HepG2 (cell line): Measurements from ENCODE around the gene SMYD4. TPM values are rescaled to one million over a fixed set of nuclear protein-coding genes. Genes with fewer than 3 reads are reported as not detected.

Experiments
- ATAC-seq: fragments of 200-7000 bp; cut with Tn5 transposase; 3 replicates; pipeline ENCODE4 v1.9.1; 2020; ENCODE audit warnings: mild to moderate bottlenecking, moderate library complexity
- BruUV-seq: library from RNA; stranded (reverse); fragments of 400-500 nt; replicated peaks from 2 replicates; lab custom pipeline; 2021; lab: Mats Ljungman, UMichigan
- CTCF ChIA-PET: fragments of 300-600 bp; formaldehyde crosslinking; extraction: SDS; loops from one replicate; lab custom pipeline; 2021; ENCODE audit warnings: low total read pairs, inconsistent platforms, low intra/inter-chr PET ratio; lab: Yijun Ruan, JAX
- POLR2A ChIA-PET: fragments of 350-600 bp; sonication (Branson Sonifier 250); formaldehyde crosslinking; loops from one replicate; lab custom pipeline; 2020; ENCODE audit warnings: antibody characterized with exemption, inconsistent platforms; lab: Yijun Ruan, JAX
- DNase-seq: peaks from one replicate; pipeline ENCODE4 v3.0.0-alpha.2; 2015; ENCODE audit warnings: low spot score
- FAIRE-seq: peaks from 3 replicates; lab custom pipeline; 2011; peaks lifted over from hg19 to GRCh38; lab: Jason Lieb, UNC
- H2AFZ ChIP-seq: one replicate; pipeline ENCODE4 v1.6.1; 2011; ENCODE audit warnings: low read length, inconsistent platforms
- H3K27ac ChIP-seq: fragments of 300-600 bp; 3 replicates; pipeline ENCODE4 v1.8.0; 2011; ENCODE audit warnings: mixed run types, mild to moderate bottlenecking, mixed read lengths, low read length, inconsistent platforms; ENCODE audit not compliant: insufficient read depth; ENCODE audit errors: extremely low read length
- H3K27me3 ChIP-seq, 2 experiments: fragments of 200-600 bp in 1 of 2; 2 replicates in 1 of 2; 3 replicates in 1 of 2; pipeline versions ENCODE4 v1.6.0 to v1.8.0; 2011; ENCODE audit warnings: low read length in 2 of 2, mild to moderate bottlenecking in 2 of 2, moderate library complexity in 2 of 2, inconsistent platforms in 1 of 2; ENCODE audit not compliant: insufficient read depth in 2 of 2, control insufficient read depth in 1 of 2
- H3K36me3 ChIP-seq, 2 experiments: fragments of 200-600 bp in 1 of 2; replicated peaks in 1 of 2; 2 replicates in 1 of 2; 3 replicates in 1 of 2; pipeline versions ENCODE4 v1.5.1 to v1.8.0; 2011; ENCODE audit warnings: low read length in 2 of 2, inconsistent platforms in 1 of 2; ENCODE audit not compliant: insufficient read depth in 2 of 2, control insufficient read depth in 1 of 2
- H3K4me1 ChIP-seq: 2 replicates; pipeline ENCODE4 v1.5.1; 2012; ENCODE audit warnings: low read length, inconsistent platforms; ENCODE audit not compliant: insufficient read depth
- H3K4me2 ChIP-seq: 2 replicates; pipeline ENCODE4 v1.6.0; 2011; ENCODE audit warnings: low read depth, low read length, inconsistent platforms
- H3K4me3 ChIP-seq, 3 experiments: fragments of 200-600 bp in 1 of 3; sonication (generic), shearing (Covaris generic) in 1 of 3; replicated peaks in 1 of 3; 2 replicates each; pipeline ENCODE4 v1.5.1; 2011 to 2016; ENCODE audit warnings: low read length in 3 of 3, inconsistent platforms in 2 of 3, low read depth in 2 of 3, mild to moderate bottlenecking in 2 of 3, control low read depth in 1 of 3, mixed read lengths in 1 of 3; ENCODE audit not compliant: insufficient read depth in 1 of 3
- H3K79me2 ChIP-seq: one replicate; pipeline ENCODE4 v1.6.1; 2011; ENCODE audit warnings: low read length, inconsistent platforms; ENCODE audit not compliant: insufficient read depth
- H3K9ac ChIP-seq: 2 replicates; pipeline ENCODE4 v1.6.0; 2011; ENCODE audit warnings: mild to moderate bottlenecking, low read depth, low read length, inconsistent platforms; ENCODE audit not compliant: insufficient read depth
- H3K9me3 ChIP-seq: 2 replicates; pipeline ENCODE4 v1.5.1; 2012; ENCODE audit warnings: mild to moderate bottlenecking, low read length
- H4K20me1 ChIP-seq: 2 replicates; pipeline ENCODE4 v1.6.0; 2011; ENCODE audit warnings: inconsistent platforms, mild to moderate bottlenecking, low read length, moderate library complexity; ENCODE audit not compliant: insufficient read depth
- AHR ChIP-seq: IDR thresholded peaks from 2 replicates; pipeline ENCODE4 v1.6.1; 2018; ENCODE audit warnings: missing genetic modification reagents, missing compliant biosample characterization
- ARNT ChIP-seq: fragments of 450-650 bp; IDR thresholded peaks from 2 replicates; pipeline ENCODE4 v1.6.1; 2017
- MXI1 ChIP-seq: IDR thresholded peaks from 3 replicates; pipeline ENCODE4 v1.6.1; 2012; ENCODE audit warnings: low read depth, low read length, inconsistent platforms, borderline replicate concordance
- POGZ ChIP-seq: sonication (generic); formaldehyde crosslinking; IDR thresholded peaks from 2 replicates; pipeline ENCODE4 v1.4.0; 2020; ENCODE audit warnings: mild to moderate bottlenecking, missing genetic modification reagents
- REXO4 ChIP-seq: sonication (generic); formaldehyde crosslinking; IDR thresholded peaks from 2 replicates; pipeline ENCODE4 v1.8.0; 2022; ENCODE audit warnings: missing genetic modification reagents, mild to moderate bottlenecking, borderline replicate concordance
- SALL2 ChIP-seq: sonication (generic); formaldehyde crosslinking; IDR thresholded peaks from 2 replicates; pipeline ENCODE4 v1.8.1; 2023; ENCODE audit warnings: mild to moderate bottlenecking, missing genetic modification reagents, inconsistent platforms
- SMARCC2 ChIP-seq: fragments of 450-650 bp; IDR thresholded peaks from 2 replicates; pipeline ENCODE4 v1.6.1; 2017; ENCODE audit warnings: antibody characterized with exemption, mild to moderate bottlenecking
- STAT5B ChIP-seq: sonication (generic); formaldehyde crosslinking; IDR thresholded peaks from 2 replicates; pipeline ENCODE4 v1.4.0; 2020; ENCODE audit warnings: missing genetic modification reagents
- ZNF224 ChIP-seq: sonication (generic); formaldehyde crosslinking; IDR thresholded peaks from 2 replicates; pipeline ENCODE4 v1.5.0; 2020; ENCODE audit warnings: mild to moderate bottlenecking, missing genetic modification reagents
- ZNF281 ChIP-seq: sonication (generic); formaldehyde crosslinking; IDR thresholded peaks from 2 replicates; pipeline ENCODE4 v1.4.0; 2020; ENCODE audit warnings: missing genetic modification reagents, borderline replicate concordance
- WGBS: methylation state at CpG from one replicate; pipeline ENCODE4 v1.1.6; 2017; ENCODE audit warnings: low lambda C conversion rate; 5-methylcytosine and 5-hydroxymethylcytosine counted together
- in situ Hi-C: cut with HindIII; loops from 2 replicates; pipeline ENCODE4 v1.10.0; 2017; ENCODE audit warnings: low pct_unique_long_range_greater_than_20kb; ENCODE audit not compliant: extremely low pct_ligation_motif_present
- intact Hi-C: fragments of 100-400 bp; cut with micrococcal nuclease; formaldehyde crosslinking; loops from one replicate; pipeline ENCODE4 v1.10.0; 2022; ENCODE audit not compliant: unreplicated experiment
- polyA plus RNA-seq, 8 experiments: library from polyadenylated mRNA; depleted of rRNA in 3 of 8; stranded (reverse) in 7 of 8; unstranded in 1 of 8; fragments of >200 nt; fragmentation: Illumina TruSeq in 4 of 8; extraction: Trizol in 4 of 8; gene quantifications; 2 replicates each; pipeline versions ENCODE4 v1.2.1 to v1.2.3, GENCODE V29; 2011 to 2016; ENCODE audit warnings: low read depth in 4 of 8, missing spikeins in 1 of 8, mixed read lengths in 1 of 8; ENCODE audit not compliant: insufficient read depth in 1 of 8
- total RNA-seq, 5 experiments: library from RNA; depleted of rRNA; stranded (reverse); fragments of >200 nt; fragmentation: Illumina TruSeq; extraction: Trizol; gene quantifications; 2 replicates each; pipeline ENCODE4 v1.2.3, GENCODE V29; 2016; ENCODE audit warnings: low read depth in 1 of 5
- TF ChIP-seq, protein P1 (sequence below): sonication (generic); formaldehyde crosslinking; IDR thresholded peaks from 2 replicates; pipeline ENCODE4 v1.4.0; 2020; ENCODE audit warnings: mild to moderate bottlenecking, missing genetic modification reagents

SMYD4 gene
- total and polyA plus RNA-seq, 2 of the 13 experiments (the other 11 are each of a cell fraction or from before 2014, with no cell fraction given) = 7.4 to 11.3 TPM

- FAIRE-seq (no peak), DNase-seq (no peak), ATAC-seq (no peak)
- Histone ChIP-seq H3K27ac (no peak overlapping the region), H3K36me3 (0 out of 5 replicates have a peak, but pooled peaks cover 0 to 5% of the 10 kb centered on the region in 2 experiments), H4K20me1 (peaks cover 4% of the 10 kb centered on the region; the same call in 1 of the 2 replicates), H3K4me1 (peaks cover 46% of the 10 kb centered on the region), H3K27me3 (no peaks in the 10 kb centered on the region), H2AFZ (no peak overlapping the region), H3K4me3 (no peak overlapping the region), H3K4me2 (no peak overlapping the region), H3K9ac (no peak overlapping the region), H3K9me3 (no peaks in the 10 kb centered on the region), H3K79me2 (peaks cover 9% of the 10 kb centered on the region)
- CTCF ChIA-PET = no interaction called here
- in situ Hi-C loops (no loop called here), intact Hi-C loops (no loop called here)
- no peak for TF ChIP-seq ARNT
- TF ChIP-seq POGZ (CRISPR knock-in tag) = no peak
- no peak for TF ChIP-seq ZNF281 (CRISPR knock-in tag)
- no peak for TF ChIP-seq AHR (CRISPR knock-in tag)
- TF ChIP-seq ZNF224 (CRISPR knock-in tag) = no peak
- TF ChIP-seq REXO4 (CRISPR knock-in tag) = no peak
- TF ChIP-seq SMARCC2 = no peak
- no peak for TF ChIP-seq STAT5B (CRISPR knock-in tag)
- TF ChIP-seq MXI1 = no peak
- TF ChIP-seq, protein P1, sequence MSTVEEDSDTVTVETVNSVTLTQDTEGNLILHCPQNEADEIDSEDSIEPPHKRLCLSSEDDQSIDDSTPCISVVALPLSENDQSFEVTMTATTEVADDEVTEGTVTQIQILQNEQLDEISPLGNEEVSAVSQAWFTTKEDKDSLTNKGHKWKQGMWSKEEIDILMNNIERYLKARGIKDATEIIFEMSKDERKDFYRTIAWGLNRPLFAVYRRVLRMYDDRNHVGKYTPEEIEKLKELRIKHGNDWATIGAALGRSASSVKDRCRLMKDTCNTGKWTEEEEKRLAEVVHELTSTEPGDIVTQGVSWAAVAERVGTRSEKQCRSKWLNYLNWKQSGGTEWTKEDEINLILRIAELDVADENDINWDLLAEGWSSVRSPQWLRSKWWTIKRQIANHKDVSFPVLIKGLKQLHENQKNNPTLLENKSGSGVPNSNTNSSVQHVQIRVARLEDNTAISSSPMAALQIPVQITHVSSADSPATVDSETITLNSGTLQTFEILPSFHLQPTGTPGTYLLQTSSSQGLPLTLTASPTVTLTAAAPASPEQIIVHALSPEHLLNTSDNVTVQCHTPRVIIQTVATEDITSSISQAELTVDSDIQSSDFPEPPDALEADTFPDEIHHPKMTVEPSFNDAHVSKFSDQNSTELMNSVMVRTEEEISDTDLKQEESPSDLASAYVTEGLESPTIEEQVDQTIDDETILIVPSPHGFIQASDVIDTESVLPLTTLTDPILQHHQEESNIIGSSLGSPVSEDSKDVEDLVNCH (CRISPR knock-in tag) = no peak
- TF ChIP-seq SALL2 (CRISPR knock-in tag) = no peak
- WGBS = 93% methylated on average over 15 of the region's 15 CpGs
- POLR2A ChIA-PET = no interaction called here
- BruUV-seq = no TSS peak
These were observed 70.9 kb downstream of the SMYD4 start for GRCh38 chr17:1758807-1759206.
